Body of pancreas (tissue), 4 donors: Measurements from ENCODE around the gene KCNG4. TPM values are rescaled to one million over a fixed set of nuclear protein-coding genes. Genes with fewer than 3 reads are reported as not detected.
A peak's percentile ranks its signal among the peaks of the same experiment; 100 is the strongest.

Experiments
- ATAC-seq: fragments of 150-250 bp; one replicate; pipeline ENCODE4 v1.9.1; 2016
- DNase-seq, 4 donors: peaks; one replicate each; pipeline ENCODE4 v3.0.0-alpha.2; 2019
- H3K27ac ChIP-seq, 4 donors: fragments of 200-600 bp; sonication (generic); 1 replicate in 3 of 4; 2 replicates in 1 of 4; pipeline versions ENCODE4 v1.5.1 to v1.6.1; 2016 to 2019; ENCODE audit warnings: mild to moderate bottlenecking in 1 of 4, mixed read lengths in 1 of 4, moderate library complexity in 1 of 4
- H3K27me3 ChIP-seq, 2 donors: fragments of 200-600 bp; sonication (generic); one replicate each; pipeline ENCODE4 v1.6.0; 2016; ENCODE audit warnings: mild to moderate bottlenecking in 1 of 2
- H3K36me3 ChIP-seq, 2 donors: fragments of 200-600 bp; sonication (generic); replicated peaks in 1 of 2; 2 replicates each; pipeline ENCODE4 v1.5.1; 2016; ENCODE audit warnings: low read depth in 2 of 2; ENCODE audit not compliant: insufficient read depth in 1 of 2
- H3K4me1 ChIP-seq: fragments of 200-600 bp; sonication (generic); one replicate; pipeline ENCODE4 v1.6.0; 2016
- H3K4me3 ChIP-seq, 2 donors: fragments of 200-600 bp; sonication (generic); 1 replicate in 1 of 2; 2 replicates in 1 of 2; pipeline ENCODE4 v1.5.1; 2016 to 2019
- H3K9me3 ChIP-seq, 3 donors: fragments of 200-600 bp; sonication (generic); 1 replicate in 2 of 3; 2 replicates in 1 of 3; pipeline ENCODE4 v1.5.1; 2016
- CTCF ChIP-seq, 7 experiments: fragments of 450-650 bp in 4 of 7; fragments of 200-600 bp in 3 of 7; sonication (generic) in 3 of 7; IDR thresholded peaks; one replicate each; pipeline ENCODE4 v1.5.1; 2016 to 2019; ENCODE audit warnings: antibody characterized with exemption in 7 of 7
- POLR2A ChIP-seq, 3 donors: fragments of 450-650 bp; IDR thresholded peaks; one replicate each; pipeline ENCODE4 v1.6.1; 2016; ENCODE audit warnings: antibody characterized with exemption in 3 of 3, mild to moderate bottlenecking in 2 of 3
- WGBS, 2 donors: methylation state at CpG; one replicate each; pipeline ENCODE4 v1.1.5; 2017; 5-methylcytosine and 5-hydroxymethylcytosine counted together
- intact Hi-C: fragments of 100-400 bp; cut with DNase I; formaldehyde crosslinking; loops from one replicate; pipeline ENCODE4 v1.15.1; 2023
- total RNA-seq, 2 donors: library from RNA; depleted of rRNA; stranded (reverse); fragments of >200 nt; gene quantifications; one replicate each; pipeline ENCODE4 v1.1.0, GENCODE V29; 2016

The KCNG4 gene
- total RNA-seq, 2 donors from 2014 or later, result not detected

GRCh38 chr16:84180519-84181140, 59.2 kb downstream of the KCNG4 start:
- Histone ChIP-seq H3K4me3 (no peak overlapping the region), H3K9me3 (no peaks in the 10 kb centered on the region), H3K27me3 (no peaks in the 10 kb centered on the region), H3K4me1 (peaks cover 40% of the 10 kb centered on the region), H3K36me3 (peaks cover 0 to 21% of the 10 kb centered on the region in 2 donors), H3K27ac (no peak overlapping the region)
- DNase-seq (no peak), ATAC-seq (no peak)
- intact Hi-C loops, result loop anchor here (5.0 to 10.0 kb wide), 2 partner anchors 33 to 96 kb away; partner anchors contain the start of genes DNAAF1 and HSDL1
- TF ChIP-seq CTCF (IDR thresholded peaks at IDR 0.05), result no peak
- TF ChIP-seq POLR2A (IDR thresholded peaks at IDR 0.05), result no peak
- WGBS, 2 donors, result 83 to 84% methylated on average over 14 to 21 of the region's 21 CpGs

DNA sequence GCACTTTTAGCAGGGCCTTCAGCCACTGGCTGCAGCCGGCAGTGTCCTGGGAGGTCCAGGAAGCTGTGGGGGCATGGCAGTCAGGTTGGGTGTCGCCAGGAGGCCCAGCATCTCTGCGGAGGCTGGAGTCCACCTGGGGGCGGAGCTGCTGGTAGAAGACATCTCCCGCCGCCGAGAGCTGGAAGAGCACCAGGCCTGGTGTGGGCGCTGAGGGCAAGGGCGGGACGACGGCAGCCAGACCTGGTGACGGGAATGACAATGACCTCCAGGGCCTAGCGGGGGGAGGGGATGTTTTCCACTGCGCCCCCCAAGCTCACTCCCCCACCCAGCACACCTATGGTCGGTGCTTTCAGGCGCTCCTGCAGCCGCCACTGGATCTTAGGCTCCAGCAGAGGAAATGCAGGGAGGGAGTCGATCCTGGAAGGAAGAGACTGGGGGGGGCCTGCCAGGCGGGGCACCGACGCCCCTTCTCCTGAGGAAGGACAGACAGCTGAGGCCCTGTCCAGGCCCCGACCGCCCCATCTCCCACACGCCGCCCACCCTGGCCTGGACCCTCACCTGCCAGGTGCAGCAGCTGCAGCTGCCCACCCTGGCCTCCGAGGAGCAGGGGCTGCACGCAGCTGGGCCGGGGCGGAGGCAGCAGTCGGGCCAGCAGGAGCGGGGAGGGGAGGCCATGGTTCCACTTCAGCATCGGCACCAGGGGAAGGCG, 60.0 kb downstream of the KCNG4 start:
- Histone ChIP-seq H3K36me3 (peaks cover 0 to 21% of the 10 kb centered on the region in 2 donors), H3K4me1 (peaks cover 38% of the 10 kb centered on the region), H3K4me3 (no peak overlapping the region), H3K27me3 (no peaks in the 10 kb centered on the region), H3K9me3 (no peaks in the 10 kb centered on the region), H3K27ac (no peak overlapping the region)
- 89 to 96% methylated on average over 9 to 32 of the region's 33 CpGs for WGBS, 2 donors
- no peak for TF ChIP-seq CTCF (IDR thresholded peaks at IDR 0.05)
- no peak for TF ChIP-seq POLR2A (IDR thresholded peaks at IDR 0.05)
- intact Hi-C loops, result loop anchor here (5.0 to 10.0 kb wide), 2 partner anchors 32 to 95 kb away; partner anchors contain the start of genes DNAAF1 and HSDL1
- ATAC-seq (no peak), DNase-seq (no peak)

DNA sequence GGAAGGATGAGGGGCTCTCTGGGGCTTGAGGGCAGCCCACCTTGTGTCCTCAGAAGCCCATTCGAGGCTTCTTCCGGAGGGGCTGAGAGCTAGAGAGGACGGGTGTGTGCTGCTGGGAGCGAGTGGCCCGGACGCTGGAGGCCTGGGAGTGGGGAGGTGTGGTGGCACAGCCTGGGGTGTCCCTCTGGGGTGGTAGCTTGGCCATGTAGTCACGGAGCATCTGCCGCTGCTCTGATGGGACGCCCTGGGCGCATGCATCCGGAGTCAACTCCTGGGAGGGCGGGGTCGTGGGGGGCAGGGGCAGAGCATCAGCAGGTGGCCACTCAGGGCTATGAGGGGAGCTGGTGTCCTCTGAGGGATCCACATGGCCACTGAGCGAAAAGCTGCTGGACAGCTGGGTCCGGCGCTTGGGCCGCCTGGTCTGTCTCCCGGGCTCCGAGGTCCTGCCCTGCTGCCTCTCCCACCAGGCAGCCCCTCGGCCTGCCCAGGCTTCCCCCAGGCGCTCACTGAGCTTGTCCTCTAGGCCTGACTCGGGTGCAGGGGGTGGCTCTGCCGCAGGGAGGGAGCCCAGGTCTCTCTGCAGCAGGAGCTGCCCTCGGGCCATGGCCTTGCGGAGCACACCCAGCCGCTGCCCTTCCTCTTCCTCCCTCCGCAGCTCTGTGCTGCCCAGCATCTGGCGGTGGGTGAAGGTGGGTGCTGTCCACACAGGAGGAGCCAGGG, 60.8 kb downstream of the KCNG4 start:
- Histone ChIP-seq H3K4me1 (peaks cover 31% of the 10 kb centered on the region), H3K36me3 (peaks cover 0 to 21% of the 10 kb centered on the region in 2 donors), H3K27ac (no peak overlapping the region), H3K9me3 (no peaks in the 10 kb centered on the region), H3K4me3 (no peak overlapping the region), H3K27me3 (no peaks in the 10 kb centered on the region)
- DNase-seq (no peak), ATAC-seq (no peak)
- TF ChIP-seq POLR2A (IDR thresholded peaks at IDR 0.05) (no peak), CTCF (IDR thresholded peaks at IDR 0.05) (no peak)
- 91 to 93% methylated on average over 7 to 27 of the region's 28 CpGs for WGBS, 2 donors
- intact Hi-C loops, result no loop called here

DNA sequence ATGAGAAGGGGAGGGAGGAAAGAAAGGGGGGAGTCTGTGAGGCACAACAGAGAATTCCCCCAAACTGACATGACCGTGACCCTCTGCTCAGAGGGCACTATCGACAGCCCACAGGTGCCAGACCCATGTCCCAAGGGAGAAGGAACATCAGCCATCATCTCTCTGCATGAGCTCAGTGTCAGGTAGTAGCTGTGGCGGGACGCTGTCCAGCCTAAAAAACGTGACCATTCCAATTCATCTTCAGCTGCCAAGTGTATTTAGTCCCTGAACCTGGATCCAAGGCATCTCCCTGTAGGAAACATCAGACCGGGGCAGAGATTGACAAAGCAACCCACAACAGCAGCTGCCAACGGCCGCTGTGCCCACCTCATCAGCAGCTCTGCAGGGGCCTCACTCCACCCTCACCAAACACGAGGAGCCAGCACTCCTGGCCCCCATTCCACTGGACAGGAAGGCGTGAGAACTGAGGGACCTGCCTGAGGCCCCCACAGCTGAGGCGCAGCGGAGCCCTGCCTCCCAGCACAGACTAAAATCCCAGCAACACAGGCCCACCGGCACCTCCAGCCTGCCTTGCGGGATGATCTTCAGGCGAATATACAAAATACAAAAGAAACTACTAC, 61.6 kb downstream of the KCNG4 start:
- intact Hi-C loops, result no loop called here
- 81 to 95% methylated on average over 4 to 15 of the region's 15 CpGs for WGBS, 2 donors
- H3K4me1 ChIP-seq, result peaks cover 24% of the 10 kb centered on the region
- TF ChIP-seq CTCF (IDR thresholded peaks at IDR 0.05) (no peak), POLR2A (IDR thresholded peaks at IDR 0.05) (no peak)
- no peaks in the 10 kb centered on the region for H3K27me3 ChIP-seq
- DNase-seq, result no peak
- peak overlapping the region in 2 of 4 donors; percentile 49 to 70 for H3K27ac ChIP-seq
- ATAC-seq, result no peak
- no peak overlapping the region for H3K4me3 ChIP-seq
- H3K9me3 ChIP-seq, result no peaks in the 10 kb centered on the region
- peaks cover 0 to 21% of the 10 kb centered on the region in 2 donors for H3K36me3 ChIP-seq
